NT2/D1 (cell line): ENCODE data around the gene RAMAC.

Experiments used
- YY1 ChIP-seq: IDR thresholded peaks from 2 replicates; pipeline ENCODE4 v1.6.1; 2011; ENCODE audit not compliant: insufficient read length, insufficient read depth
- ZNF274 ChIP-seq: IDR thresholded peaks from 2 replicates; pipeline ENCODE4 v1.6.1; 2011; ENCODE audit warnings: mild to moderate bottlenecking, low read depth, low read length

GRCh38 chr15:82944056-82944455 is 42.0 kb upstream of the RAMAC start:
- no peak for TF ChIP-seq YY1
- no peak for TF ChIP-seq ZNF274
